ENCODE data around the gene KAT6B. TPM values are rescaled to one million over a fixed set of nuclear protein-coding genes. Genes with fewer than 3 reads are reported as not detected.

KAT6B gene
- total RNA-seq, 1 experiment from 2014 or later, result 14.9 TPM

- no TSS peak for BruUV-seq (replicated peaks)
Measured at GRCh38 chr10:74927701-74928100, 101.3 kb downstream of the KAT6B start.

DNA sequence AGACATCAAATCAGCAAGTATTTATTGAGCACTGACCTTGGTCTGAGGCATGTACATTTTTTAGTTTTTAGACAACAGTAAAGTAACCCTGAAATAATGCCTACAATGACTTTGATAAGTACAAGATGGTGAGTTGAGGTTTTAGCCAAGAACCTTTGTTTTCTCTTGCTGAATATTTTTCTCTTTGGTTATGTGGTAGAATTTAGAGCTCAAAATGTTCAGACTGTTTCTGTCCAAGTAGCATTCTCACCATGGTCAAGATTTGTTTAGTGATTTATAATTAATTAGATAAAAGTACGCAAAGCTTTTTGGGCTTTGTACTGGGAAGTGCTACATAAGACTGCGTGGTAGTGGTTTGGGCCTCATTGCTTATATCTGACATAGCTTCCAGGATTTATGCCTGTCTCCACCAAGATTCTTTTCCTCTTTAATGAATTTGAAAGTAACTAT lies 102.4 kb downstream of the KAT6B start:
- TF ChIP-seq, protein P1, sequence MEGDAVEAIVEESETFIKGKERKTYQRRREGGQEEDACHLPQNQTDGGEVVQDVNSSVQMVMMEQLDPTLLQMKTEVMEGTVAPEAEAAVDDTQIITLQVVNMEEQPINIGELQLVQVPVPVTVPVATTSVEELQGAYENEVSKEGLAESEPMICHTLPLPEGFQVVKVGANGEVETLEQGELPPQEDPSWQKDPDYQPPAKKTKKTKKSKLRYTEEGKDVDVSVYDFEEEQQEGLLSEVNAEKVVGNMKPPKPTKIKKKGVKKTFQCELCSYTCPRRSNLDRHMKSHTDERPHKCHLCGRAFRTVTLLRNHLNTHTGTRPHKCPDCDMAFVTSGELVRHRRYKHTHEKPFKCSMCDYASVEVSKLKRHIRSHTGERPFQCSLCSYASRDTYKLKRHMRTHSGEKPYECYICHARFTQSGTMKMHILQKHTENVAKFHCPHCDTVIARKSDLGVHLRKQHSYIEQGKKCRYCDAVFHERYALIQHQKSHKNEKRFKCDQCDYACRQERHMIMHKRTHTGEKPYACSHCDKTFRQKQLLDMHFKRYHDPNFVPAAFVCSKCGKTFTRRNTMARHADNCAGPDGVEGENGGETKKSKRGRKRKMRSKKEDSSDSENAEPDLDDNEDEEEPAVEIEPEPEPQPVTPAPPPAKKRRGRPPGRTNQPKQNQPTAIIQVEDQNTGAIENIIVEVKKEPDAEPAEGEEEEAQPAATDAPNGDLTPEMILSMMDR (IDR thresholded peaks at IDR 0.05; ENCODE audit: insufficient read depth in 1 of 2, low read depth in 1 of 2, low read length in 1 of 2, severe bottlenecking in 1 of 2, unreplicated experiment in 1 of 2), result no peak
- H3K36me3 ChIP-seq (ENCODE audit: control insufficient read depth, insufficient read depth, low read length), result no peaks in the 10 kb centered on the region
- H3K27me3 ChIP-seq (replicated peaks; ENCODE audit: control insufficient read depth, insufficient read depth, low read length), result no peaks in the 10 kb centered on the region
- Mint-ChIP-seq H3K27me3 (ENCODE audit: insufficient read depth, unreplicated experiment) (no peaks in the 10 kb centered on the region), H3K4me3 (ENCODE audit: unreplicated experiment) (no peak overlapping the region), H3K36me3 (ENCODE audit: insufficient read depth, unreplicated experiment) (no peaks in the 10 kb centered on the region), H3K4me1 (ENCODE audit: low read depth, unreplicated experiment) (peaks cover 4% of the 10 kb centered on the region), H3K27ac (ENCODE audit: unreplicated experiment) (no peak overlapping the region), H3K9me3 (ENCODE audit: unreplicated experiment) (no peaks in the 10 kb centered on the region)
- DNase-seq, result no peak
- peaks cover 9% of the 10 kb centered on the region; the same call in 1 of the 2 replicates for H3K4me1 ChIP-seq
- H3K9me3 ChIP-seq, result no peaks in the 10 kb centered on the region
- BruUV-seq (replicated peaks), result no TSS peak
- H3K4me3 ChIP-seq (ENCODE audit: low read depth, low read length), result no peak overlapping the region
- CTCF ChIA-PET, result no interaction called here
- POLR2A ChIA-PET, result no interaction called here
- intact Hi-C loops (cut with micrococcal nuclease; ENCODE audit: unreplicated experiment), result no loop called here

More at GRCh38 chr10:74927701-74928100, 101.3 kb downstream of the KAT6B start:
- DNase-seq, result no peak
- intact Hi-C loops (cut with micrococcal nuclease; ENCODE audit: unreplicated experiment), result no loop called here
- Histone ChIP-seq H3K36me3 (ENCODE audit: control insufficient read depth, insufficient read depth, low read length) (no peaks in the 10 kb centered on the region), H3K4me3 (ENCODE audit: low read depth, low read length) (no peak overlapping the region), H3K27me3 (replicated peaks; ENCODE audit: control insufficient read depth, insufficient read depth, low read length) (no peaks in the 10 kb centered on the region), H3K9me3 (no peaks in the 10 kb centered on the region), H3K4me1 (peaks cover 20% of the 10 kb centered on the region)
- H3K9me3 Mint-ChIP-seq (ENCODE audit: unreplicated experiment), result no peaks in the 10 kb centered on the region
- TF ChIP-seq, protein P1 (IDR thresholded peaks at IDR 0.05; ENCODE audit: insufficient read depth in 1 of 2, low read depth in 1 of 2, low read length in 1 of 2, severe bottlenecking in 1 of 2, unreplicated experiment in 1 of 2), result no peak
- H3K4me3 Mint-ChIP-seq (ENCODE audit: unreplicated experiment), result no peak overlapping the region
- H3K27ac Mint-ChIP-seq (ENCODE audit: unreplicated experiment), result no peak overlapping the region
- ChIA-PET CTCF (no interaction called here), POLR2A (no interaction called here)
- H3K4me1 Mint-ChIP-seq (ENCODE audit: low read depth, unreplicated experiment), result peaks cover 14% of the 10 kb centered on the region
- no peaks in the 10 kb centered on the region for H3K27me3 Mint-ChIP-seq (ENCODE audit: insufficient read depth, unreplicated experiment)
- no peaks in the 10 kb centered on the region for H3K36me3 Mint-ChIP-seq (ENCODE audit: insufficient read depth, unreplicated experiment)

- Mint-ChIP-seq H3K36me3 (ENCODE audit: insufficient read depth, unreplicated experiment) (no peaks in the 10 kb centered on the region), H3K4me1 (ENCODE audit: low read depth, unreplicated experiment) (no peaks in the 10 kb centered on the region), H3K27ac (ENCODE audit: unreplicated experiment) (no peak overlapping the region), H3K27me3 (ENCODE audit: insufficient read depth, unreplicated experiment) (no peaks in the 10 kb centered on the region), H3K4me3 (ENCODE audit: unreplicated experiment) (no peak overlapping the region), H3K9me3 (ENCODE audit: unreplicated experiment) (no peaks in the 10 kb centered on the region)
- TF ChIP-seq, protein P1 (IDR thresholded peaks at IDR 0.05; ENCODE audit: insufficient read depth in 1 of 2, low read depth in 1 of 2, low read length in 1 of 2, severe bottlenecking in 1 of 2, unreplicated experiment in 1 of 2), result no peak
- H3K4me3 ChIP-seq (ENCODE audit: low read depth, low read length), result no peak overlapping the region
- no peaks in the 10 kb centered on the region for H3K9me3 ChIP-seq
- intact Hi-C loops (cut with micrococcal nuclease; ENCODE audit: unreplicated experiment), result no loop called here
- POLR2A ChIA-PET, result no interaction called here
- CTCF ChIA-PET, result no interaction called here
- H3K36me3 ChIP-seq (ENCODE audit: control insufficient read depth, insufficient read depth, low read length), result no peaks in the 10 kb centered on the region
- no TSS peak for BruUV-seq (replicated peaks)
- H3K4me1 ChIP-seq, result 0 out of 2 replicates have a peak, but pooled peaks cover 5% of the 10 kb centered on the region
- no peak for DNase-seq
- H3K27me3 ChIP-seq (replicated peaks; ENCODE audit: control insufficient read depth, insufficient read depth, low read length), result no peaks in the 10 kb centered on the region
Measured at GRCh38 chr10:74929197-74929596, 102.8 kb downstream of the KAT6B start.
